Measurements from ENCODE around the gene RPS2.
"Not testable (repeated sequence)": the region's sequence is repeated elsewhere in the genome, so short reads cannot be mapped to it uniquely, and the experiment has no call there.

Gene RPS2

DNA sequence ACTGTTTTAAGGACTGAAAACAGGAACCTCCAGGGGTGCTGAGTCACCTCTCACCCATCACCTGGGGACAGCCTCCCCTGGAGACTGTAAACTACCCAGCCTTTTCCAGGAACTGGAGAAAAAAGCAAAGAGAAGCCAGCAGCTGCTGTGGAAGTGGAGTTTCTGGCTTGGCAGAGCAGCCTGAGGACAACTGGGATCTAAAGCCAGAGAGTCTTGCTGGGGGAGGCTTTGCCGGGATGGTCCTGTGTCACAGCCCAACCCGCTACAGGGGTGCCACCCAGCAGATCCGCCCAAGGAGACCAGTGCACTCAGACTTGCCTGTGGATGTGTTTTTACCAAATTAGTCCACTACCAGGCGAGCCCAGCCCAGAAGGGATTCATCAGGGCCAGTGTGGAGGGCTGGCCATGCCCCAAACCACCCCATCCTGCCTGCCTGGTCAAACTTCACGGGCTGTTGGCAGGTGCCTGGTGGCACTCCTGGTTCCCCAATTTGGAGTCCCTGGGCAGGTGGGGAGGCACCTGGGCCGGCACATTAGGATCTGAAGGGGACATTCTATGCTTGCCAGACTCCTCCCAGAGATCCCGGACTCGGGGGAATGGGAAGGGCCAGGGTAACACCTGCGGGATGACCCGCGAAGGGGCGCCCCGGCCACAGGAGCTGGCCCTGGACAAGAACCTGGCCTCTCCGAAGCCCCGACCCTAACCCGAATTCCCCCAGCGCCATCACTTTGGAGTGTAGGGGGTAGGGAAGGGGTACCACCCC, 22.4 kb downstream of the RPS2 start:
- Histone ChIP-seq H3K9me3 (ENCODE audit: severe bottlenecking) (no peaks in the 10 kb centered on the region), H3K4me3 (ENCODE audit: severe bottlenecking) (peak overlapping the region; percentile 85), H3K27me3 (ENCODE audit: insufficient read depth, poor library complexity, severe bottlenecking) (no peaks in the 10 kb centered on the region), H3K4me1 (ENCODE audit: insufficient read depth, poor library complexity, severe bottlenecking) (peaks cover 10% of the 10 kb centered on the region), H3K36me3 (ENCODE audit: low read depth) (peaks cover 6% of the 10 kb centered on the region; the same call in 1 of the 2 replicates), H3K27ac (ENCODE audit: poor library complexity, severe bottlenecking) (peak overlapping the region; percentile 12)
- no peak for TF ChIP-seq CTCF (IDR thresholded peaks at IDR 0.05; ENCODE audit: poor library complexity, severe bottlenecking)
- DNase-seq (ENCODE audit: low spot score), result peak; percentile 57
- no peak for ATAC-seq (ENCODE audit: low read depth)

GRCh38 chr16:1941162-1942046, 23.2 kb downstream of the RPS2 start:
- H3K9me3 ChIP-seq (ENCODE audit: severe bottlenecking), result no peaks in the 10 kb centered on the region
- no peak overlapping the region for H3K4me3 ChIP-seq (ENCODE audit: severe bottlenecking)
- TF ChIP-seq CTCF (IDR thresholded peaks at IDR 0.05; ENCODE audit: poor library complexity, severe bottlenecking), result no peak
- peak overlapping the region; percentile 12 for H3K27ac ChIP-seq (ENCODE audit: poor library complexity, severe bottlenecking)
- DNase-seq (ENCODE audit: low spot score) (peak; percentile 40), ATAC-seq (ENCODE audit: low read depth) (no peak)
- peaks cover 6% of the 10 kb centered on the region; the same call in 1 of the 2 replicates for H3K36me3 ChIP-seq (ENCODE audit: low read depth)
- no peaks in the 10 kb centered on the region for H3K27me3 ChIP-seq (ENCODE audit: insufficient read depth, poor library complexity, severe bottlenecking)
- H3K4me1 ChIP-seq (ENCODE audit: insufficient read depth, poor library complexity, severe bottlenecking), result peaks cover 10% of the 10 kb centered on the region

- ATAC-seq (ENCODE audit: low read depth), result no peak
- TF ChIP-seq CTCF (IDR thresholded peaks at IDR 0.05; ENCODE audit: poor library complexity, severe bottlenecking), result no peak
- H3K4me1 ChIP-seq (ENCODE audit: insufficient read depth, poor library complexity, severe bottlenecking), result peaks cover 10% of the 10 kb centered on the region
- no peak for DNase-seq (ENCODE audit: low spot score)
- H3K4me3 ChIP-seq (ENCODE audit: severe bottlenecking), result no peak overlapping the region
- peaks cover 6% of the 10 kb centered on the region; the same call in 1 of the 2 replicates for H3K36me3 ChIP-seq (ENCODE audit: low read depth)
- no peak overlapping the region for H3K27ac ChIP-seq (ENCODE audit: poor library complexity, severe bottlenecking)
- no peaks in the 10 kb centered on the region for H3K27me3 ChIP-seq (ENCODE audit: insufficient read depth, poor library complexity, severe bottlenecking)
- H3K9me3 ChIP-seq (ENCODE audit: severe bottlenecking), result no peaks in the 10 kb centered on the region
Observed at GRCh38 chr16:1940273-1941161, 24.1 kb downstream of the RPS2 start.

DNA sequence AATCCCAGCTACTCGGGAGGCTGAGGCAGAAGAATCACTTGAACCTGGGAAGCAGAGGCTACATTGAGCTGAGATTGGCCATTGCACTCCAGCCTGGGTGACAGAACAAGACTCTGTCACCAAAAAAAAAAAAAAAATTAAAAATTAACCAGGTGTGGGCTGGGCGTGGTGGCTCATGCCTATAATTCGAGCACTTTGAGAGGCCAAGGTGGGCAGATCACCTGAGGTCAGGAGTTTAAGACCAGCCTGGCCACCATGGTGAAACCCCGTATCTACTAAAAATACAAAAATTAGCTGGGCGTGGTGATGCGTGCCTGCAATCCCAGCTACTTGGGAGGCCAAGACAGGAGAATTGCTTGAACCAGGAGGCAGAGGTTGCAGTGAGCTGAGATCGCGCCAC, 24.8 kb downstream of the RPS2 start:
- H3K4me3 ChIP-seq (ENCODE audit: severe bottlenecking); H3K4me1 ChIP-seq (ENCODE audit: insufficient read depth, poor library complexity, severe bottlenecking); ATAC-seq (ENCODE audit: low read depth): not testable (repeated sequence)

DNA sequence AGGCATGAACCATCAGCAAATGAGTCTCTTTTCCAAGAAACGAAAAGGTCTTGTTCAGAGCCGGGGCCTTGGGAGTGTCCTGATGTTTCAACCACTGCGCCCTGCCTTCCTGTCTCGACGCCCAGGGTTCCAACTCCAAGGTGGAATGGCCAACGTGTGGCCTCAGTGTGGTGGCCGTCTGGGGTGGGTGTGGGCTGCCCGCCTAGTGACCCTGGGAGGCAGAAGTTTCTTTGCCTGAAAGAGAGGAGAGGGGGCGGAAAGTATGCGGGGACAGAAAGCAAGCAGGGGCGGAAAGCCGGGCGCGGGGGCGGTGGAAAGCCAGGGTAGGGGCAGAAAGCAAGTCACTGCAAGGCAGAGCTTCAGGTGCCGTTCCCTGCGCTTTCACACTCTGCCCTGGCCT, 25.7 kb downstream of the RPS2 start:
- Histone ChIP-seq H3K27me3 (ENCODE audit: insufficient read depth, poor library complexity, severe bottlenecking) (no peaks in the 10 kb centered on the region), H3K27ac (ENCODE audit: poor library complexity, severe bottlenecking) (no peak overlapping the region), H3K4me3 (ENCODE audit: severe bottlenecking) (no peak overlapping the region), H3K36me3 (ENCODE audit: low read depth) (peaks cover 6% of the 10 kb centered on the region; the same call in 1 of the 2 replicates), H3K9me3 (ENCODE audit: severe bottlenecking) (no peaks in the 10 kb centered on the region), H3K4me1 (ENCODE audit: insufficient read depth, poor library complexity, severe bottlenecking) (peaks cover 8% of the 10 kb centered on the region)
- DNase-seq (ENCODE audit: low spot score), result no peak
- ATAC-seq (ENCODE audit: low read depth), result no peak
- TF ChIP-seq CTCF (IDR thresholded peaks at IDR 0.05; ENCODE audit: poor library complexity, severe bottlenecking), result no peak

More for the DNA sequence above, 24.8 kb downstream of the RPS2 start:
- H3K9me3 ChIP-seq (ENCODE audit: severe bottlenecking); DNase-seq (ENCODE audit: low spot score); H3K27ac ChIP-seq (ENCODE audit: poor library complexity, severe bottlenecking); H3K36me3 ChIP-seq (ENCODE audit: low read depth); H3K27me3 ChIP-seq (ENCODE audit: insufficient read depth, poor library complexity, severe bottlenecking): not testable (repeated sequence)
